HG03575 (cell line): ENCODE measurements around the gene OCRL.
A peak's percentile ranks its signal among the peaks of the same experiment; 100 is the strongest.
"Not testable (repeated sequence)": the region's sequence is repeated elsewhere in the genome, so short reads cannot be mapped to it uniquely, and the experiment has no call there.

Source experiments
- ATAC-seq: cut with Tn5 transposase; IDR thresholded peaks from one replicate; pipeline ENCODE4 v1.9.1; 2021; ENCODE audit not compliant: unreplicated experiment, insufficient number of reproducible peaks, low FRiP score; ENCODE audit errors: extremely low read depth

Gene OCRL

DNA sequence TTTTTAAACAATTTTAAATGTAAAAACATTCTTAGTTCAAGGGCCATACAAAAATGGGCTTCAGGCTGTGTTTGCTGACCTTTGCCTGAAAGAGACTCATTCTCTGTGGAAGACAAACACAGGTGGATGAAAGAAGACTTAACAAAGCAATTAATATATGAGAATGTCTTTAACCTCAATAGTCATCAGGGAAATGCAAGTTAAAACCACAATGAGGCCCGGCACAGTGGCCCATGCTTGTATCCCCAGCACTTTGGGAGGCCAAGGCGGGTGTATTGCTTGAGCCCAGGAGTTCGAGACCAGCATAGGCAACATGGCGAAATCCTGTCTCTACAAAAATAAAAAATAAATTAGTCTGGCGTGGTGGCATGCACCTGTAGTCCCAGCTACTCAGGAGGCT, 9.6 kb upstream of the OCRL start:
- no peak for ATAC-seq

DNA sequence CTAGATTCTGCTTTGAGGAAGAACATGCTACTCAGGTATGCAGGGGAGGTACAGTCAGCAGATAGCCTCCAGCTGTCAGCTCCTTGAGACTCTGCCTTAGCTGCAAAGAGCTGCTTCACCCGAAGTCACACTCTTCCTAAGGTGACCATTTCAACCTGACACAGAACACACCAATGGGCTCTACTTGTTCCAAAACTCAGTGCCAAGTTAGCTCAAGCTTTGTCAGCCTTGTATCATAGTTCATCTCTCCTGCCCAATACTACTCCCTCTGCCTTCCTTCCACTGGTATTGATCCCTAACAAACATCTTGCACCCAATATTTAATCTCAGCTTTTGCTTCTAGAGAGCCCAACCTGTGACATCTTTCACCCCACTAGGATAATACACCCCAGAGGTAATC, 8.9 kb upstream of the OCRL start:
- ATAC-seq, result no peak

DNA sequence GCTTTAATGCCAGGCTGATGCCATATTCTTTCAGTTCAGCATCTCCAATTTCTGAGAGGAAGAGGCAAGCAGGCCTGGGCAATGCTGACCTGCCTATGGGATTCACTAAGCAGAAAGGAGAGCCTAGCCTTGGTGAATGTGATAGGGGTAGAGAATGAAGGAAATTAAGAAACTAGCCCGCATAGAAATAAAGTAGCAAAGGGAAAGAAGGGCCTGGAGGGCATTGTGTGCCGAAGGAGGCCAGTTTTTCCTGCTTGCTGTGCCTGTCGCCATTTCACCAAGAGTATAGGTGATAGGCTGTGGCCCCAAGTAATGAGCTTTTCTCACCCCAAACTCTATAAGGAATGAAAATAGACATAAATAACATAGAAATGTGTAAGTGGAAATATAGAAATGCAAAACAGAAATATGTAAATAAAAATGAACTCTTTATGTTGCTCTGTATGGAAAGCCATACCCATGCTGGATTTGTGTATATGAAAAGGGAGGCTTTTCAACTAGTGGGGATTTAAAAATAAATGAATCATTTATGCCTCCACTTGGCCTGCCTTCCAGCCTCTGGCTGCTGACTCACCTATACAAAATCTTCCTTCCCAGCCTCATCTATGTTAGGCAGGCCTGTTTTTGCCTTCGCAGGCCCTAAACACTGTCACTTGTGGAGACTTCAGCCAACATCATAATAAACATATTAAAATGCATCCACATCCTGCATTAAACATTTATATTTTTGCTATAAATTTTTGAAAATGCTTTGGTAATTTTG, 5.1 kb upstream of the OCRL start:
- no peak for ATAC-seq

DNA sequence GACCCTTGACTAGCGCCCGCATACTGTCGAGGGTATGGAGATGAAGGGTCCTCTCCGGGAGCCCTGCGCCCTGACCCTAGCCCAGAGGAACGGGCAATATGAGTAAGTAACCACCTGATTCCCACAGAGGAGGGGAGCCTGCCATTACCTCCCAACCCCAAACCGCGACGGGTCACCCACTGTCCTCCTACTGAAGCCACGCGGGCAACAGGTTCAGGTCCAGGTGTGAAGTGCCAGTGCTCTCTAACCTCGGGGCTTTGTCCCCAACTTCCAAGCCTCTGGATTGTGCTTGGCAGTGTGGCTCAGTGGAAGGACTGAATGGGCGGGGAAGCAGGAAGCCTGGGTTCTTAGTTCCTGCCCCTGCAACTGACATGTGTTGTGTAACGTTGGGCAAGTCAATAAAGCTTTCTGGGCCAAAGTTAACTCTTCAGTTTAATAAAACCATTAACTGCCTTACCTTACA, 694 bp downstream of the OCRL start:
- no peak for ATAC-seq

DNA sequence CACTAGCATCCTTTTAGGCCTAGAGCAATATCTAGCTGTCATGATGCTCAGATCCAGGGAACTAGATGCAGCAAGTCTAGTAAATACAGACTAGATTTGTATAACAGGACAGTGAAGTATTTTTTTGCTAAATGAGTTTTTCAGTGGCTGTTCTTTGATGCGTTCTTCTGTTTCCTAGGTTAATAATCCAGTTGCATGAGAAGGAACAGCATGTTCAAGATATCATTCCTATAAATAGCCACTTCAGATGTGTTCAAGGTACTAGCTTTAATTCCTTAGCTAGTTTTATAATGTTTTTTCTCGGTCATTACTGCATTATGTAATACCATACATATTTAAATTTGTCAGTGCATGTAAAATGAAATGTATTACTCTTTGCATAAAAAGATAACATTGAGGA, 4.7 kb downstream of the OCRL start:
- ATAC-seq, result no peak

DNA sequence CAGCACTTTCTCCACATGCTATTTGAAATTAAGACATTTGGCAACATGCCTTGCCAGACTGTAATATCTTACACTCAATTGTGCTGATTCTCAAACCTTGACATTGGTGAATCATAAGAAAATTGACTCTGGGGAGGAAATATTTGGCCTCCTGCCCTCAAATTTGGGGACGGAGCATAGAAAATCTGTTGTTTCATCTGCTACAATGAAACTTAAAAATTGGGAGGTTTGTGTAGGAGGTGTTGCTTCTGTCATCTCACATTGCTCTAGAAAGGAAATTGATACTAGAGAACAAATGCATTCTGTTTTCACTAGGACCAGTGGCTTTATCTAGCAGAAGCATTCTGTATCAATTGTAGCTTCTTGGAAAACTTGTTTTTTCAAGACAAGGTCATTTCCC, 5.3 kb downstream of the OCRL start:
- no peak for ATAC-seq

- ATAC-seq, result no peak
These were observed 9.1 kb downstream of the OCRL start for GRCh38 chrX:129549124-129549523.

GRCh38 chrX:129553619-129554288, 13.7 kb downstream of the OCRL start:
- ATAC-seq, result peak; percentile 93

DNA sequence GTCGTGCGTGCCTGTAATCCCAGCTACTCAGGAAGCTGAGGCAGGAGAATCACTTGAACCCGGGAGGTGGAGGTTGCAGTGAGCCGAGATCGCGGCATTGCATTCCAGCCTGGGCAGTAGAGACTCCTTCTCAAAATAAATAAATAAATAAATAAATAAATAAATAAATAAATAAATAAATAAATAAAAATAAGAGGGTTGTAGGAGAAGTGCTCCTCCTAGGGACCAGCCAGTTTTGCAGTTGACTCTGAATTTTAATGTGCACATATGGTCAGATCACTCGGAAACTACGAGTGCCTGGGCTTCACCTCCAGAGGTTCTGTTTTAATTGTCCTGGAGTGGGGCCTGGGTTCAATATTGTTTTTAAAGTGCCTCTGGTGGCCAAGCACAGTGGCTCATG, 14.8 kb downstream of the OCRL start:
- ATAC-seq, result not testable (repeated sequence)

DNA sequence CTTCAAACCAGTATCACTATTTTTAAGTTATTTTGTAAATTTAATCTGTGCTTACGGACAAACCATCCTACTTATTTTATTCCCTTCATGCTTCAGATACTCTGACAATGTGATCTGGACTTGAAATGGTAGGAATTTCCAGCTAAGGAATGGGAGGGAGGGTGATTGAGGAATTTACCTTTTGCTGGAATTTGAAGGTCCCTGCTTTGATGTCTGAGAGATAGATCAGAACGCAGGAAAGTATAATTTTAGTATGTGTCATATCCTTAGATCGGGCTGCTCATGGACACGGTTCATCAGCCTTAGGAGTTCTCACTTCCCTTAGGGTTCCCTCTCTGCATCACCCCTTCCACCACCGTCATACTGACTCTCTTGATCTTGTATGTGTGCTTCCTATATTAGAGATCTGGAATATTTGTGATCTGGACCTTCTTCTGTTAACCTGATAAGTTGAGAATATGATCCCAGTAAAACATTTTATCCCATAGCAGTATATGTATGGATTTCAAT, 16.8 kb downstream of the OCRL start:
- no peak for ATAC-seq

DNA sequence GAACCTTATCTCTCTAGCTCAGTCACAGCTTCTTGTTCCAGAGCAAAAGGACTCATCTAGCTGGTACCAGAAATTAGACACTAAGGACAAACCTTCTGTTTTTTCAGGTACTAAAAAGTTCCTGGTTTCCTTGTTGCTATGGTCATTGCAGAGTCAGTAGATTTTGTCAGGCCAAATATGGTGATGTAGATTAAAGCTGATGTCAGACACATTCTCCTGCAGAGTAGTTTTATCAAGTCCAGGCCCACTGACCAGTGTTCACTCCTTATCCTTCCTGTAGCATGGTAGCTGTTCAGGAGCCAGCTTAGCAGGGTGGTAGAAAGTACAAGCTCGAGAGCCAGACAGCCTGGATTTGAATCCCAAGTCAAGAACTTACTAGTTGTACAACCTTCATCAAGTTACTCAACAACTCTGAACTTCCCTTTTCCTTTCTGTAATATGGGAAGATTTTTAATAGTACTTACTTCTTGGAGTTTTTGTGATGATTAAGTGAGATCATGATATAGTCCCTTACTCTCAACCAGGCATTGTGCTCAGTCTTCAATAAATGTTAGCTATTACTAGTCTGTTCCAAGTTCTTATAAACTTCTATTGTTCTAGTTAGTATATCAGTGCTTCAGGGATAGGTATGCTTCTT, 17.9 kb downstream of the OCRL start:
- no peak for ATAC-seq

- ATAC-seq, result no peak
These were observed 19.7 kb downstream of the OCRL start for GRCh38 chrX:129559783-129560182.

DNA sequence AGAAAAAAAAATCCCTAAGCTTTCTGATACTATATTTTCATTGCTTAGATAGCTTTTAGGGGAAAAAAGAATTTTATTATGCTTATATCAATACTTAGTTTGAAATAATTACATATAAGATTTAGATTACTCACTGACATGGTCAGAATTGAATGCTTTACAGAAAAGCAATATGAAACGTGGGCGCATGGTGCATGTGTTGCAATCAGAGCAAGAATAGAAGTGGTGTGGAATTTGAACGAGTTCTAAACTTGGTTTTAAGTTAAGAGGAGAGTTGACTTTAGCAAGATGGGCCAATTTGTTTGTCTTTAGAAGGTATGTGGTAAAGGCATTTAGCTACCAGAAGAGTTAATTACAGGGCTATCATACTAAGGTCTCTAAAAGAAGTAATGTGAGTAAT, 21.4 kb downstream of the OCRL start:
- no peak for ATAC-seq

- not testable (repeated sequence) for ATAC-seq
These were observed 24.3 kb downstream of the OCRL start for GRCh38 chrX:129564345-129564744.

GRCh38 chrX:129565046-129565650, 25.1 kb downstream of the OCRL start:
- no peak for ATAC-seq

GRCh38 chrX:129566073-129566472, 26.0 kb downstream of the OCRL start:
- ATAC-seq, result no peak

DNA sequence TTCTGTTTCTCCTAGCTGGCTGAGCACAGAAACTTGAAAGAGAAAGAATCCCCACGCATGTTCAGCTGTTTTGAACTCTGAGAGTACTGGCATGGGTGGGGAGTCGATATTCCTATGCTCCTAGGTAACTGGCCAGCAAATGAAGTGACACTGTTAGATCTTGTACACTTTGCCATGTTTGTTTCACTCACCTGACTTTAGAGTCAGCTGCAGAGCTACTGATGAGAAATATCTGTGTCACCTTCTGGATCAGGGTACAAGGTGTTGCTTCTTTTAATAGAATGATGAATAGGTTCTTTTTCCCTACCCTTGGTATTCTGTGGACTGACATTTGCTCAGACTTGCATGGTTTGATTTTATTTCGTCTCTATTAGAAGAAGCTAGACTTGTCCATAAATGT, 28.3 kb downstream of the OCRL start:
- ATAC-seq, result no peak

GRCh38 chrX:129572422-129572821, 32.4 kb downstream of the OCRL start:
- ATAC-seq, result no peak

DNA sequence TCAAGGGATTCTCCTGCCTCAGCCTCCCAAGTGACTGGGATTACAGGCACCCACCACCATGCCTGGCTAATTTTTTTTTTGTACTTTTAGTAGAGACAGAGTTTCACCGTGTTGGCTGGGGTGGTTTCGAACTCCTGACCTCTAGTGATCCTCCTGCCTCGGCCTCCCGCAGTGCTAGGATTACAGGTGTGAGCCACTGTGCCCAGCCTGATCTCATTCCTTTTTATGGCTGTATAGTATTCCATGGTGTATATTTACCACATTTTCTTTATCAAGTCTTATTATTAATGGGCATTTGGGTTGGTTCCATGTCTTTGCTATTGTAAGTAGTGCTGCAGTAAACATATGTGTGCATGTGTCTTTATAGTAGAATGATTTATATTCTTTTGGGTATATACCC, 33.6 kb downstream of the OCRL start:
- ATAC-seq, result not testable (repeated sequence)

- no peak for ATAC-seq
These were observed 34.2 kb downstream of the OCRL start for GRCh38 chrX:129574214-129574613.
